Measurements from ENCODE around the gene ALG13. TPM values are rescaled to one million over a fixed set of nuclear protein-coding genes. Genes with fewer than 3 reads are reported as not detected.

Gene ALG13
- 39.3 and 53.8 TPM in 2 replicates for total RNA-seq

GRCh38 chrX:111680988-111681779 lies at the start of gene ALG13:
TSS of gene ALG13 (plus strand) at chrX:111681170. CDS start at chrX:111681219, 49 bp downstream.

Other genes starting within 250 kb of the ALG13 start
- not detected in 2 replicates for gene SERTM2, start 169.5 kb upstream of the ALG13 start, total RNA-seq
- not detected in 2 replicates for gene TRPC5OS, start 195.0 kb downstream of the ALG13 start, total RNA-seq

All from endothelial cell of coronary artery (primary cell).